Measurements from ENCODE around the gene OR51B2.

- TF ChIP-seq CTCF (IDR thresholded peaks at IDR 0.05) (no peak), POLR2A (IDR thresholded peaks at IDR 0.05) (no peak), EP300 (IDR thresholded peaks at IDR 0.05) (no peak)
Measured at GRCh38 chr11:5364214-5364613, 40.1 kb upstream of the OR51B2 start.

Data from ovary (tissue), 3 donors.